GM18951 (cell line): ENCODE measurements around the gene NMNAT2.
"Not testable (repeated sequence)": the region's sequence is repeated elsewhere in the genome, so short reads cannot be mapped to it uniquely, and the experiment has no call there.

Source experiments
- POLR2A ChIP-seq: IDR thresholded peaks from 4 replicates; pipeline ENCODE4 v1.6.1; 2011; ENCODE audit warnings: mild to moderate bottlenecking; ENCODE audit not compliant: insufficient read length, insufficient read depth; ENCODE audit errors: extremely low read depth
- in situ Hi-C: fragments of 300-500 bp; cut with MboI; formaldehyde crosslinking; loops from one replicate; pipeline ENCODE4 v1.12.0; 2022; ENCODE audit warnings: low sequenced_read_pairs, mixed read lengths, inconsistent platforms; ENCODE audit not compliant: unreplicated experiment

The NMNAT2 gene

GRCh38 chr1:183435497-183435896 lies 17.3 kb upstream of the NMNAT2 start:
- no peak for TF ChIP-seq POLR2A
- in situ Hi-C loops: no loop called here

GRCh38 chr1:183433703-183434102 lies 15.5 kb upstream of the NMNAT2 start:
- in situ Hi-C loops: no loop called here
- TF ChIP-seq POLR2A: no peak

- no peak for TF ChIP-seq POLR2A
- in situ Hi-C loops: no loop called here
Measured at GRCh38 chr1:183432548-183432875, 14.3 kb upstream of the NMNAT2 start.

- in situ Hi-C loops: no loop called here
- TF ChIP-seq POLR2A: no peak
Measured at GRCh38 chr1:183431840-183432547, 13.8 kb upstream of the NMNAT2 start.

GRCh38 chr1:183427591-183427990 lies 9.4 kb upstream of the NMNAT2 start:
- in situ Hi-C loops: not testable (repeated sequence)

GRCh38 chr1:183424691-183425090 lies 6.5 kb upstream of the NMNAT2 start:
- in situ Hi-C loops: no loop called here
- no peak for TF ChIP-seq POLR2A

GRCh38 chr1:183423541-183423940 lies 5.4 kb upstream of the NMNAT2 start:
- TF ChIP-seq POLR2A: no peak
- in situ Hi-C loops: no loop called here

- in situ Hi-C loops: no loop called here
- no peak for TF ChIP-seq POLR2A
Measured at GRCh38 chr1:183419399-183419798, 1.2 kb upstream of the NMNAT2 start.

- in situ Hi-C loops: no loop called here
- TF ChIP-seq POLR2A: no peak
Measured at GRCh38 chr1:183418696-183419095, 516 bp upstream of the NMNAT2 start.

GRCh38 chr1:183416850-183417771 lies 1.1 kb downstream of the NMNAT2 start:
- TF ChIP-seq POLR2A: no peak
- in situ Hi-C loops: no loop called here

GRCh38 chr1:183414365-183414764 lies 3.8 kb downstream of the NMNAT2 start:
- in situ Hi-C loops: no loop called here
- TF ChIP-seq POLR2A: no peak

- TF ChIP-seq POLR2A: no peak
- in situ Hi-C loops: no loop called here
Measured at GRCh38 chr1:183411091-183411490, 7.1 kb downstream of the NMNAT2 start.

GRCh38 chr1:183407961-183408360 lies 10.2 kb downstream of the NMNAT2 start:
- in situ Hi-C loops: no loop called here
- no peak for TF ChIP-seq POLR2A

- in situ Hi-C loops: no loop called here
- TF ChIP-seq POLR2A: no peak
Measured at GRCh38 chr1:183407474-183407873, 10.7 kb downstream of the NMNAT2 start.
